ENCODE measurements around the gene MUC3A.
"Not testable (repeated sequence)": the region's sequence is repeated elsewhere in the genome, so short reads cannot be mapped to it uniquely, and the experiment has no call there.

GRCh38 chr7:100910443-100910842, 38.9 kb upstream of the MUC3A start:
- not testable (repeated sequence) for TF ChIP-seq CTCF (IDR thresholded peaks at IDR 0.05 in 4 of 5, conservative IDR thresholded peaks at IDR 0.05 in 1 of 5); POLR2A (IDR thresholded peaks at IDR 0.05)
